Endometrial microvascular endothelial cells (primary cell): ENCODE results near the gene RRBP1. TPM values are rescaled to one million over a fixed set of nuclear protein-coding genes. Genes with fewer than 3 reads are reported as not detected.

Experiments
- in situ Hi-C: cut with HindIII; loops from 2 replicates; pipeline ENCODE4 v1.10.0; 2017; ENCODE audit warnings: low sequenced_read_pairs, low pct_unique_long_range_greater_than_20kb; ENCODE audit errors: inconsistent ontology term
- total RNA-seq: library from RNA; depleted of rRNA; stranded (reverse); fragments of >200 nt; gene quantifications from one replicate; pipeline ENCODE4 v1.2.3, GENCODE V29; 2015; ENCODE audit errors: inconsistent ontology term

Gene RRBP1
- total RNA-seq, 1 donor from 2014 or later, result 78.3 TPM

DNA sequence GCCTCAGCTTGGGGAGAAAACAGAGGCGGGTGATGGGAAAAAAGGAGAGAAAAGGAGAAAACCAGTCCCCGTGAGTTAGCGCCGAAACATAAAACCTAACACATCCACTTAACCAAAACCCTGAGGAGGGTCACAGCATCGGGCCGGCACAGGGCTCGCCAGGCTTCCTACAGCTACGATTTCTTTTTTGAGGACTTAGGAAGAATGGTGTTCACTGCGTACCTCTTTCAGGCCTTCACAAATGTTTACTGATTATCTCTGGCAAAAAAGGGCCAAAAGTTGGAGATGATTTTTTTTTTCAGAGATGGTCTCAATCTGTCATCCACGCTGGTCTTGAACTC is 63.4 kb downstream of the RRBP1 start:
- in situ Hi-C loops, result no loop called here

DNA sequence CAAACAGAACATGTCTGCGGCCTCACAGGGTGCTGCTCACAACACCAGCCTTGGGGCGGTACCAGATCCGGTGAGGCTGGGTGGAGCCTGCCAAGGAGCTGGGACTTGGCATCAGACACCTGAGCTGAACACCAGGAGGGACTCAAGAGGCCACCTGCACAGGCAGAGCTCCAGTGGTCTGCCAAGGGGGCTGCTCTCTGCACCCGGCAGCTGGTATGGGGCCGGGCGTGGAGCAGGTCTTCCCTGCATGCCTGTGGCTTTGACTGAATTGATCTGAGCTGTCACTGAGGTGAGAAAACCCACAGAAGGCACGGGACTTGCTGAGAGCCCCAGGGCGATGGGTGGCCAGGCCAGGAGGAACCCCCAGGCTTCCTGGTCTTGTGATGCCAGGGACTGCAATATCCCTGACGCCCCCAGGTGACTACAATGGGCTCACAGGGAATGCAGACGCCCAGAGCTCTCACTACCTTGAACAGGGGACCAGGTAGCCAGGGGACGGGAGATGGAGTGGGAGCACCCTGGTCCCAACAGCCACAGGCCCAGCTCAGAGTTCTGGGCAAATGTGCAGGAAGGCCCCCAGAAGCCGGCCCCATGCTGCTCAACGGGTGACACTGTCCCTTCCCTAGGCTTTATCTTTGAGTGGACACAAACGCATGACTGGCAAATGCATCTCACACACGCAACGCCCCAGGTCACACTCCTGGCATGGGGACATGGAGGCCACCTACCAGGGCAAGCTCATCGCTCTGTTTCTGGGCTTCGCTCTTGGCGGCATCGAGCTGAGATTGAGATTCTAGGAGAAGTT is 64.0 kb downstream of the RRBP1 start:
- in situ Hi-C loops, result no loop called here

DNA sequence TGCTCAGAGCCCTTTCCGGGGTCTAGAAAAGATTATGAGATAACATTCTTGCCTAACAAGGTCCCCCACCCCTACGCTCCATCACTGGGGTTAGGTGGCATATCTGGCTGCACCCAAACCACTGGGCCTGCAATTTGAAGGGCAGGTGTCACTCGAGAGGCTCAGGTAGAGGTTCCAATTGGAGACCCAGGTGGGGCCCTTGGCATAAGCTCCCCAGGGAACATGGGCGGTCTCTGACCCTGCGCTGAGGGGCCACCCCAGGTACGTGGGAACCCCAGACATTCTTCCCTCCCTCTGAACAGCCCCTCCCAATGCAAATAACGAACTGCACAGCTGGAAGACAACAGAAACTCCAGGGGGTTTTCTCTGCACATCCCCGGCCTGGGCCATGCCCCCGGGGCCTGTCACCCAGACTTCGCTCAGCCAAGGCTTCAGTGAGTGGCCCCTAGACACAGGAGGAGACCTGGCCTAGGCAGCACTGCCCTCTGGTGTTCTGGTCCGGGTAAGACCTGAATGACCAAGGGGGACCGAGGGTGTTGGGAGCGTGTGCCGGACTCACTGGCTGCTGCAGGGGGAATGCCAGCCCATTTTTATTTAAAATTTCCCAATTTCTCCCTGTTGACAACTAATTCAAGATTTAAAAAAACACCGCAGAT is 64.7 kb downstream of the RRBP1 start:
- in situ Hi-C loops, result no loop called here

DNA sequence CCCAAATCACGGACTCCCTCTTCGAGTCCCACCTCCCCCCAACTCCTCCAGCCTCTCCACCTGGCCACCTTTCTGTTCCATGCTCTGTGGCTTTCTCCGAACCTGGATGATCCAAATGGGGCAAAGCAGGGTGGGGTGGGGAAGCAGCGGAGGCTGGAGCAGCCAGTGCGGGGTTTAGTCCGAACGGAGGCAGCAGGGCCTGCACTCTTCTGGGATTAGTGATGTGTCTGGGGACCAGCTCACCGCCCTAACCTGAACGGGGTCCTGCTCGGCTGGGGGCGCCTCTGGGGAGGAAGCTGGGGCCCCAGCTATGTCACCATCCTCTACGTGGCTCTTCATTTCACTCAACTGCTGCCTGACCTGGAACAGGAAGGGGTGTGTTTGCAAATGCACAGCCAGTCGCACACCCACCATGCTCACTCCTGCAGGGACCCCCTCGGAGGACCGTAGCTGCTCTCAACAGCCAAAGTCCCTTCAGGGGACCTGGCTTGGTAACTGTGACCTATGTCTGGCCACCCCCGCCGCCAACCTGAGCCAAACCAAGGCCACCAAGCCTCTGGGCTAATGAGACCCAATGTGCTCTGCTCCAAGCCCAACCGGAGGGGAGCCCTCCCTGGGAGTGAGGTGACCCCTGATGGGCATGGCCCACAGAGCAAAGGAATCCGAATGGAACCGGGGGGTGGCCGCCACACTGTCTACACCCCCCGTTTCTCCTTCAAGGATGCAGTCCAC is 65.4 kb downstream of the RRBP1 start:
- in situ Hi-C loops, result no loop called here

DNA sequence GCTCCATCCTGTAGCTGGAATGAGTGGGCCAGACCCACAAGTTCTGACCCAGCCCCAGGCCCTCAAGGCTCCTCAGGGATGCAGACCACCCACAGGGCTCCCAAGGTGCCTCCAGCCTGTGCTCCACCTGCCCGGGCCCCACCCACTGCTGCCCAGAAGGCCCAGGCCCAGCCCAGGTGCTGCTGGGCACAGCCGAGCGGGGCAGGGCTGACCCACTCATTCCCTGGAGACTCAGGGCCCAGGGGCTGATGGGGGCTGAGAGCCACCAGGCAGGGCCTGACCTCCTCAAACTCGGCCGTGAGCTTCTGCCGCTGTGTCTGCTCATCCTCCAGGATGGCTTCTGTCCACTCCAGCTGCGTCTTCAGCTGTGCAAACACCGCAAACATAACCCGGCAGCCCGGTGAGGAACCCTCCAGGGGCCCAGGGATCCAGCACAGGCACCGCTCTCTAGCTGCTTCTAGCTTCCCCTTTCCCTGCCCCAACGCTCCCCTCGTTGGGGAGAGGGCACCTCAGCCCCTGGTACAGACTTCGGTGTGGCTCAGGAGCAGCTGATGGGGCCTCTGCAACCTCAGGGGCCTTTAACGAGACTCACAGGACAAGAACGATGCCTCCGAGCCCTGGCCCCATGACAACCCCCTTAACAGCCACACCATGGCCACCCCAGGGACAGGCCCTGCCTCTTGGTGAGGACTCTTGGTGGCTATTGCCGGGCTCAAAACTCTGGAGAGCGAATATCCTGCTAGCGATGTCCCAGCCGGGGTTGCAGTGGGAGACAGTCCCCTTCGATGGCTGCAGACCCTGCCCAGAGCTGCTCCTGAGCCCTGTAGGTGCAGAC is 66.2 kb downstream of the RRBP1 start:
- in situ Hi-C loops, result no loop called here

DNA sequence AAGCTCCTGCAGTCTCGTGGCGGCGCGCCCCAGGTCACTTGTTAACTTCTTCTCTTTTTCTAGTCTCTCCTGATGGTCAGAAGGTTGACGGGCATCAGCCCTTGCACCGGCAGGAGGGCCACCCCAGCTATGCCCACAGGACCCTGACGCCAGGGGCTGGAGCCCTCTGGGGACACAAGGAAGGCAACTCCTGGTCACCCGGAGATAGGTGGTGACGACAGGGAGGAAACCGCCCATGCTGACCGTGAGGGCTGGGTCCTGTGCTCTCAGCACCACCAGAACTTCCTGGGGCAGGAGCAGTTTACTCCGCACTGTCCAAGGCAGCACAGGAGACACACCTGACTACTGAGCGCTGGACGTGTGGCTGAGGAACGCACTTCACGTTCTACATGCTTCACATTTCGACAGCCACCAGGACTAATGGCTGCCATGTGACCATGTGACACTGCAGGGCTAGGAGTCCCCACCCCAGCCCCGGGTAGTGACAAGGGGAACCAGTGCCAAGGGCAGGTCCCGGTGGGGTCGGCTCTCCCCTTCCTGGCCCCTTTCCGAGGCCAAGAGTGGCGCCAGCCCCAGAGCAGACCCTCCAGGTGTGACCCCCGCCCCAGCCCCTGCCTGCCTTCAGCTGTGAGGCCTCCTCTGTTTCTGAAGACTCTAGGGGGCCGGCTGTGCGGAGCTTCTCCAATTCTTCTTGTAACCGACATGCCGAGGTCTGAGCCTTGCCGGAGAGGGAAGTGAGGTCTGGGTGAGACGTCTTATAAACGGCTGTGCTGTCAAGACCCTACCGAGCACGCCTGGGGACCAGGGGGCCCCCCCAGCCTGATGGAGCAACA is 67.0 kb downstream of the RRBP1 start:
- in situ Hi-C loops, result no loop called here

DNA sequence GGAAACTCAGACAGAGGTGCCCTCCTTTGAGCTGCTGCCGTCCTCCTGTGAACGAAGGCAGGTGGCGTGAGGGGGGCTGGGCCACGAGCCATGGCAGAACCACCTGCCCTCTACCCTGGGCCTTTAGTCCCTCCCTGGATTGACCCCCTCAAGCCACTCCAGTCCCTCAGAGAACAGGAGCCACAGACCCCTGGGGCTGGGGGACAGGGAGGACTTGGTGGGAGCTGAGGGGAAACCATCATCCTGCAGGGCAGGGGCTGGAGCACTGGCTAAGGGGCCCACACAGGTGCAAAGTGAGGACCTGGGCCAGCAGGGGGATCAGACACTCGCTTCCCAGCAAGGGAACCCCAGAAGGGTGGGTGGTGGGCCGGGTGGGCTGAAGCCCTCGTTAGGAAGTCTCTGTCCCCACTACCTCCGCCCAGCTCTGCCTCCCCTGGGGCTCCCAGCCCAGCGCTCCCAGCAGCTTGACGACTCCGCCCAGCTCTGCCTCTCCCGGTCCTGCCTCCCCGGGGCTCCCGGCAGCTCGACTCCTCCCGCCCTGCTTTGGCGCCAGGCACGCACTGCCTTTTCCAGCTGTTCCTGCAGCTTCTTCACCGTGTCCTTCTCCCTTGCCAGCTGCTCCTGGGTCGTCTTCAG is 67.7 kb downstream of the RRBP1 start:
- in situ Hi-C loops, result no loop called here

DNA sequence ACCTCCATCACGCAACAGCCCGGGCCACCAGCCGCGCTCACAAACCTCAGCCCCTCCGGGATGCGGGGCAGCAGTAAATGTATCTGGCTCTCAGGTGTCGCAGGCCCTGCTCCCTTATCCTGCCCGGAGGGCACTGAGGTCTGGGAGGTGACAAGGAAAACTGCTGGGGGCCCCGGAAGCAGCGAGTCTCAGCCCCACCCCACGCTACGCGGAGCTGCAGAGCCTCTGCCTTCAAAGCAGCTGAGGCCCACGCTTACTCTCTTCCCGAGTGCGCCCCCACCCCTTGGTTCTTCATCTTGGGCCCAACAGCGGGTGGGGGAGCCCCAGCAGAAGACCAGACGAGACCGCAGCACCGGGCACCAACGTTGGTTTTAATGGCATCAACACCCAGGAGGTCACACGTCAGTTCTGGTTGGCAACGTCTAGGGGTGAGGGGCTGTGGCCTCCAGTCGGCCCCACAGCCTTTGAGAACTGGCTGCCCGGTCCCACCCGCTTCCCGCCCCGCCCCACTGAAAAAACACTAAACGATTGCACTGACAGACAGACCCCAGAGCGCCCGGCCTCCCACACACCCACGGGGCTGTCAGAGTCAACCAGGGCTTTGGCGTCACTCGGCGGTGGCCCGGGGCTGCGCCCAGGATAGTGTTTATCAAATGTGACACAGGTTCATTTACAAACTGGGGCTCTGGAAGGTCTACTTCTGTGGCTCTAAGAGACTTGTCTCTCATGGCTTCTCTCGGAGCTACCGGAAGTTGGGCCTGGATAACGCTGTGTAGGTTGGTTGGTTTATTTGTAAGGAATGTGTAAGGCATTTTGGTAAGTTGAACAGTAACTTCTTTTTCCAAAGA is 68.5 kb downstream of the RRBP1 start:
- in situ Hi-C loops, result no loop called here

DNA sequence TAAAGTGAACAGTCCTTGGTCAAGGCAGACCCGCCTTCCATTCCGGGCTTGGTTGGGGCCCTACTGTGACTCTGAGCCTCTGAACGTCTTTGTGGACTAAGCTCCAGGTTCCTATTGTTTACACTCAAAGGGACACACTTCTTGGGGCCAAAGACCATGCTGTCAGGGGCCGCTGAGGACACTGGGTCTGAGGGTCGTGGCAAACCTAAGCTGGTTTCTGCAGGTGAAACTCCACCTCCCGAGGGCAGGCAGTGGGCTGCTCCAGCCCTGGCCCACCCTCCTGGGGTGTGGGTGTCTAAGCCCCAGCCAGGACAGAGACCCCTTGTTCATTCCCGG is 69.1 kb downstream of the RRBP1 start:
- in situ Hi-C loops, result no loop called here

DNA sequence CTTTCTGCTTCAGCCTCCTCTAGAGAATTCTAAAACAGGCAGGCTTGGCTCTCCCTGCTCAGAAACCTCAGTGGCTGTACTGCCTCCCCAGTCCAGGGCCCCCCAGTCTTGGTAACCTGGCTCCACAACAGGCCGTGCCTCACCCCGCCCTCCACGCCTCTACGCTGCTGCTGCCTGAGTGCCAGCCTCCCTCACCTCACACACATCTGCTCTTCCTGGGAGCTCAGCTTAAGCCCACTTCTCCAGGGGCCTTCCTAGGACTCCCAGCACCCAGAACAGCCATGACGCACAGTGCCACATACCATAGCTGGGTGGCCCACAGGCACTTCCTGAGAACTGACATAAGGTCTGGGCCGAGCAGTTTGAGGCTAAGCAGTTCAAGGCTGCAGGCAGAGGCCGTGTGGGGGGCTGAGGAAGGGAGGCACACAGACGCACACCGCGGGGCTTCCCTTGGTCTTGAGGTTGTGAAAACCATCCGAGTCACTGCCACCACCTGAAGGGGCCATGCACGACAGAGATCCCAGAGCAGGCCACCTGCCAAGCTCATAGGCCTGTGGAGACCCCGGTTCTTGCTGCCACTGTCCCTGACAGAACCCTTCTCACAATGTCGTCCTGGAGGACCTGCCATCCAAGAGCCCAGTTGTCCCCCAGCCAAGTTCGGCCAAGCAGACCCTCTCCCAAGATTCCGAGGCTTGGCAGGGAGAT is 69.6 kb downstream of the RRBP1 start:
- in situ Hi-C loops, result no loop called here

DNA sequence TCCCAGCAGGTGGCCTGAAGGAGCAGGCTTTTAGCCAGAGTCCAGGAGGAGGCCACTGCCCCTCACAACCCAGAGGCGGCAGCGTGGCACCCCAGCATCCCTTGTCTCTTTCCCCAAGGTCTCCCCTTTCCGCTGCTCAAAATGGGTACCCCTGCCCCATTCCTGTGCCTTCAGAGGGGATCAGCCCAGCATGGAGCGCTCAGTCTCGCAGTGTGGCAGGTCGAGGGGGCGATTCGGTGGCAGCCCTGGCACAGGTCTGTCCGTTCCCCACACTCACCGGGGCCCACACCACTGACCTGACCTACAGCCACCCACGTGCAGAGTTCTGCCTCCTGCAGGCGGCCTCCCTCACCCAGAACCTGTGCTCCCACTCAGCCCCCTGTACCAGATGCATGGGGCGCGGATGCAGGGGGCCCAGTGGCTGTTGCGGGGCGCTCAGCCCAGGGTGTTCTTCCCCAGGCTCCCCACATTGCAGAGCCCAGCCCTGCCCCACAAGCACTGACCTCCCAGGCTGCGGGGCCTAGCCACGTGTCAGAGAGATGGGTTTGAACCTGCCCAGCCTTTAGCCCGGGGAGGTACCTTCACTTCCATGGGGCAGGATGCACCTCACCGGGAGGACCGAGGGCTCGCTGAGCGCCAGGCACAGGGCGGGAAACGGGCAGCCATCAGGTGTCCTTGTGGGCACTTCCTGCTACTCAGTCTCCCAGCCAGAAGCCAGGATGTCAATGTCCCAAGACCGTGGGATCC is 70.3 kb downstream of the RRBP1 start:
- in situ Hi-C loops, result no loop called here

DNA sequence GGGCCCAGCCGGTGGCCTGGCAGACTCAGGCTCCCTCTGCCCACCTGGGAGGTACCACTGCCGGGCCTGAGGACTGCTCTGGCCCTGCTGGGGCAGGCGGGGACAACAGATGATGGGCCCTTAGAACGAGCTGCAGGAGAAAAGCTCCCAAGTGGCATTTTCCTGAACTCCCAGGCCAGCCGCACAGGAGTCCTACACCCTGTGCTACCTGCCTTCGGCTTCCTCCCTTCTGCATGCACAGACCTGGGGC is 70.8 kb downstream of the RRBP1 start:
- in situ Hi-C loops, result no loop called here

DNA sequence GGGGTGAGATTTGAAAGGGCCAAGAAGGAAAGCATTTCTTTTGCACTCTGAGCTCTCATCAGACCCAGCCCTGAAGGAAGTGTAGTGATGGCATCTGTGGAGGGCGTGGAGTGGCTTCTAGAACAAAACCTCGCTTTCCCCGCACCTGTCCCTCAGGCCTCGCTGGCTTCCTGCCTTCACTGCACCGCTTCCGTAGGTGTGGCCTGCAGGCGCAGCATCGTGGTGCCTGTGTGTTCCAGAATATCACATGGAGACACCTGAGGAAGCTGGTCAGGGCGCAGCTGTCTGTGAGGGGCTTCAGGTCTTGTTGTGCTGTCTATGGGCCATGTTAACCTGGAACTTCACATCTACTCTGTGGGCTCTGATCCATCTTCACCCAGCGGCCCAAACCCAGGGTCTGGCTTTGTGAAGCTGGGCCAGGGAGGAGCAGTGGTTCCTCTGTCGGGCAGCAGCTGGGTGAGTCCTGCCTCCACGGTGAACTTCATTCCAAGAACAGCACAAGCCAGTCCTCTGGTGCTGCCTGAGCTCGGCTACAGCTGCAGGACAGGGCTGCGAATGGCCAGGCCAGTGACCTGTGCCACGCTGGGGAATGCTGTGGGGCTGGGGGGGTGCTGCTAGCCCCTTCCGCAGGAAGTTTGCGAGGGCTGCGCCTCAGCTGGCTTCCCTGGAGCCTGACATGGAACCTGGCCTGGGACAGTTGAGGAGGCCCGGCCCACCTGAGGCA is 71.3 kb downstream of the RRBP1 start:
- in situ Hi-C loops, result no loop called here

DNA sequence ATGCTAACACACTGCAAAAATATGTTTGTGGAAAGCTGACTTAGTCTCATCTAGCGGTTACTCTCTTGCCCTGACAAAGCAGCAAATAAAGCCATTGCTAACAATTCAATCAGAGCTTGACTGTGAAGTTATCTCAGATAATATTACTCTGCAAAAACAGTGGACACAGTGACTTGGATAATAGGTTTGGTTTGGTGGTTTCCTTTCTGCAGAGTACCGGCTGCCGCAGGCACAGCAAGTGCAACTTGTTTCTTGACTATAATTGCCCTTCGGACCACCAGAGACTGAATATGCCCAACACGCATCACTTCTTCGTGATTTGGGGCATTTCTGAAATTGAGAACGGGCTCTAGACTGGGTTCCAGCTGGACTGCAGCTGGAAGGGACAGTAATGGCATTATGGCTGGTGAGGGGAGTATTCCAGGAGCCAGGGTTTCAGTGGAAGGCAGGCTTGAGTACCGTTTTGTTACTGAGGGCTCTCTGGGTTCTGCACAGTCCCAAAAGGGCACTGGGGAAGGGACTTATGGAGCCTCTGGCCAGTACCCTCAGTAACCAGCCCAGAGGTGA is 72.1 kb downstream of the RRBP1 start:
- in situ Hi-C loops, result no loop called here

DNA sequence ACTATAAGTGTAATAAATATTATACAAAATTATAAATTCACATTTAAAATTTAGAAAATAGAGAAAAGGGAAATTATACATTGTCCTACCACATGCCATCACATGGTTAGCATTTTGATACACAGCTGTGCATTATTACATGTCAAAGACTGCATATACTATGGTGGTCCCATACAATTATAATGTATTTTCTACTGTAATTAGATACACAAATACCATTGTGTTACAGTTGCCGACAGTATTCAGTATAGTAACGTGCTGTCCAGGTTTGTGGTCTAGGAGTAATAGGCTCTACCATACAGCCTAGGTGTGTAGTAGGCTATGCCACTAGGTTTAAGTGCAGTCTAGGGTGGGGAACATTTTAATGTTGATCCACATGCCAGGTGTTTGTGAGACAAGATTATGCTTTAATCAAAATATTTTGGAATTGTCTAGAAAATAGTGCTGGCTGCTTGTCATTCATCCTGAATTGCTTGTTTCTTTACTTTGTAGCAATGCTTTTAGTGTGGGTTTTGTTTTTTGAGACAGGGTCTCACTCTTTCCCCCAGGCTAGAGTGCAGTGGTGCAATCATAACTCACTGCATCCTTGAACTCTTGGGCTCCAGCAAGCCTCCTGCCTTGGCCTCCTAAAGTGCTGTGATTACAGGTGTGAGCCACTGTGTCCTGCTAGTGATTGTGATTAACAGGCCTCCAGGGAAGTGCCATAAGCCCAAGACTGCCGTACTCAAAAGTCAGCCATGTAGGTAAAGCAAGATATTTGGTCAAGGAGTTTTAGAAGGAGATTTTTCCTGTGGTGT is 73.1 kb downstream of the RRBP1 start:
- in situ Hi-C loops, result no loop called here
